ENCODE measurements around the gene WDR54.

GRCh38 chr2:74418312-74418711, 3.2 kb upstream of the WDR54 start:
- TF ChIP-seq POLR2A (IDR thresholded peaks at IDR 0.05) = no peak
- no peak for TF ChIP-seq CTCF (IDR thresholded peaks at IDR 0.05)

Data from body of pancreas (tissue), 4 donors.